Astrocyte of the spinal cord (primary cell): Measurements from ENCODE around the gene DCAF17.
A peak's percentile ranks its signal among the peaks of the same experiment; 100 is the strongest.

Experiments used
- DNase-seq: peaks from one replicate; pipeline ENCODE4 v3.0.0; 2011; ENCODE audit warnings: low read depth, low spot score
- H3K4me3 ChIP-seq: 2 replicates; pipeline ENCODE4 v1.5.1; 2011; ENCODE audit warnings: low read depth, mild to moderate bottlenecking, low read length, moderate library complexity
- CTCF ChIP-seq: IDR thresholded peaks from 2 replicates; pipeline ENCODE4 v1.5.1; 2012; ENCODE audit warnings: low read depth, mild to moderate bottlenecking, low read length, inconsistent platforms
- in situ Hi-C: cut with HindIII; loops from 2 replicates; pipeline ENCODE4 v1.10.0; 2017; ENCODE audit warnings: low sequenced_read_pairs

Gene DCAF17

DNA sequence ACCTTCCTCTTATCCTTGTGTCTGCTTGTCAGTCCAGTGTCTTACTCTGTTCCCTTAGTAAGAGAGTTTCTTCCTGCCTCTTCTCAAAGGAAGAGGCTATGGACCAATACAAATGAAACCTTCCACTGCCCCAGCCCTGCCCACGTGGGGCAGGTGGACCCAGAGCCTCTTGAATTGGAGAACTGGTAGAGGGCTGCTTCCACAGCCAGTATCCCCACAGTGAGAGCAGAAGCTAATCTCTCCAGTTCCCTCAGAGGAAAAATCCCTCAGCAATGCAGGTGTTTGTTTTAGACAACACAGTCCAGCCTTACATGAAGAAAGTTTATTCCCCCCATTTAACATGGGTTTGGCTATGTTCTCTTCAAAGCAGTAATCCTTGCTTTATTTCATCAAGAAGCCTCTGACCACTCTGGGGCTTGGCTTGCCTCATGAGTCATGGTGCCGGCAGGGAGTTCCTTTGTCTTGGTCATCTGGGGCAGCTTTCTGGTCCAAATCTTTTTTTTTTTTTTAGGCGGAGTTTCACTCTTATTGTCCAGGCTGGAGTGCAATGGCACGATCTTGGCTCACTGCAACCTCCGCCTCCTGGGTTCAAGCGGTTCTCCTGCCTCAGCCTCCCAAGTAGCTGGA lies 81.8 kb downstream of the DCAF17 start:
- H3K4me3 ChIP-seq: no peak overlapping the region
- no peak for TF ChIP-seq CTCF
- DNase-seq: peak; percentile 83
- in situ Hi-C loops: no loop called here

GRCh38 chr2:171516793-171517192 lies 82.8 kb downstream of the DCAF17 start:
- no peak overlapping the region for H3K4me3 ChIP-seq
- in situ Hi-C loops: no loop called here
- TF ChIP-seq CTCF: no peak
- no peak for DNase-seq

DNA sequence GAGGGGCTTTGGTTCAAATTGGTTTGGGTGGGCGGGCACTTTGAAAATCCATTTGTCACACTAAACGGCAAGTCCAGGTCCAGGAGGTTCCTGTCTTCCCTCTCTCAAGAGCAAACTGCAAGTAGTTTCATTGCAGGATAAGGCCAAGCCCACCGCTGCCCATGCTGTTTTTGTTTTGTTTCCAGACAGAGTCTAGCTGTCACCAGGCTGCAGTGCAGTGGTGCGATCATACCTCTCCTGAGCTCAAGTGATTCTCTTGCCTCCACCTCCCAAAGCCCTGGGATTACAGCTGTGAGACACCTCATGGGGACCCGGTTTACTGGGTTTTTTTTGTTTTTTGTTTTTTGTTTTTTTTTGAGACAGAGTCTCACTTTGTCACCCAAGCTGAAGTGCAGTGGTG lies 86.4 kb downstream of the DCAF17 start:
- DNase-seq: no peak
- no peak overlapping the region for H3K4me3 ChIP-seq
- no peak for TF ChIP-seq CTCF
- in situ Hi-C loops: no loop called here

- TF ChIP-seq CTCF: no peak
- in situ Hi-C loops: no loop called here
- DNase-seq: no peak
- H3K4me3 ChIP-seq: peak overlapping the region; percentile 79
Measured at GRCh38 chr2:171521361-171522051, 87.5 kb downstream of the DCAF17 start.

DNA sequence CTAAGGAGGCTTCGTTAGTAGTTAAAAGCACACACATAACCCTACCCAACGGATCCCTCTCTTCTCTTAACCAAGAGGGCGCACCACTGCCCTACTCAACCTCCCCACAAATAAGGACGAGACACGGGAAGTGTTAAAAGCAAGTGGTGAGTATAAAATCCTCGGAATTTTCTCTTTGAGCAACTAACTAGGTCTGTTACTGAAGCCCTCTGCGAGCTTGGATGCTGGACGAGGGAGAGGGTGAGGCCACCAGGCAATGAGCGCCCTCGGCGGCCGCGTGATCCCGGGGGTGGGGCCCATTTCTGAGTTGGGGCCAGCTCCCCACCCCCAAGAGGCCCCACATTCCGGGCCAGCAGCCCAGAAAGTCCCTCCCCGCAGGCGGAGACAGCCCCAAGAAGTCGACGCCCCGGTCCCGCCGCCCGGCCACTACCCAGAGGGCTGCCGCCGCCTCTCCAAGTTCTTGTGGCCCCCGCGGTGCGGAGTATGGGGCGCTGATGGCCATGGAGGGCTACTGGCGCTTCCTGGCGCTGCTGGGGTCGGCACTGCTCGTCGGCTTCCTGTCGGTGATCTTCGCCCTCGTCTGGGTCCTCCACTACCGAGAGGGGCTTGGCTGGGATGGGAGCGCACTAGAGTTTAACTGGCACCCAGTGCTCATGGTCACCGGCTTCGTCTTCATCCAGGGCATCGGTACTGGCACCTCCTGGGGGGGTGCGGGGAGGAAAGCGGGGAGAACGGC lies 88.2 kb downstream of the DCAF17 start, which contains the start of gene CYBRD1:
TSS of gene CYBRD1 (plus strand) at position 423 of the 736 bp plus-strand sequence. CDS start at position 495, 72 bp downstream.
- peak; percentile 16 for TF ChIP-seq CTCF
- peak; percentile 83 for DNase-seq
- in situ Hi-C loops: no loop called here
- peak within 1 kb of the TSS; percentile 79 for H3K4me3 ChIP-seq

DNA sequence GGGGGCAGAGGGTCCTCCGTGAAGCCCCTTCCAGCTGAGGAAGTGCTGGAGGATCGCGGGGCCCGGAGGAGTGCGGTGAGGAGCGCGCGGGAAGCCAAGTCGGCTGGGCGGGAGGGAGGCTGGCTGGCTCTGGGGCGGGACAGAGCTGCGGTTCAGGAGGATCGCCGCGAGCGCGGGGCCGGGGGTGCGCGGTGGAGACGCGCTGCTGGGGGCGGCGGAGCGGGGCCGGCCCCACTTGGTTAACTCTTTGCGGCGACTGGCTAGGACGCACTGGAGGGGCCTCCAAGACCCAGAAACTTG lies 88.7 kb downstream of the DCAF17 start:
- in situ Hi-C loops: no loop called here
- H3K4me3 ChIP-seq: peak overlapping the region; percentile 79
- no peak for DNase-seq
- TF ChIP-seq CTCF: no peak
